A673 (cell line): ENCODE data around the gene NABP1. TPM values are rescaled to one million over a fixed set of nuclear protein-coding genes. Genes with fewer than 3 reads are reported as not detected.

Experiments used
- BruUV-seq: library from RNA; stranded (reverse); fragments of 400-500 nt; replicated peaks from 2 replicates; lab custom pipeline; 2021; lab: Mats Ljungman, UMichigan
- CTCF ChIA-PET: fragments of 300-600 bp; sonication (Branson Sonifier 250); formaldehyde crosslinking; loops from one replicate; lab custom pipeline; 2022; ENCODE audit warnings: antibody characterized with exemption; lab: Charles Lee
- POLR2A ChIA-PET: fragments of 300-600 bp; sonication (Branson Sonifier 250); formaldehyde crosslinking; loops from one replicate; lab custom pipeline; 2022; ENCODE audit warnings: antibody characterized with exemption; ENCODE audit not compliant: low non-redundant PET; lab: Charles Lee
- DNase-seq: peaks from one replicate; pipeline ENCODE4 v3.0.0-alpha.2; 2015; ENCODE audit warnings: low spot score
- H3K27ac ChIP-seq: fragments of 200-600 bp; sonication (generic); 2 replicates; pipeline ENCODE4 v1.5.1; 2016; ENCODE audit warnings: mixed run types, low read depth, mild to moderate bottlenecking, mixed read lengths, antibody characterized with exemption, low read length; ENCODE audit not compliant: poor library complexity, severe bottlenecking
- H3K27me3 ChIP-seq: fragments of 200-600 bp; sonication (generic); replicated peaks from 2 replicates; pipeline ENCODE4 v1.6.1; 2017; ENCODE audit warnings: mixed run types, low read depth, mild to moderate bottlenecking, mixed read lengths, antibody characterized with exemption, low read length; ENCODE audit not compliant: insufficient read depth, poor library complexity
- H3K36me3 ChIP-seq: fragments of 200-600 bp; sonication (generic); 2 replicates; pipeline ENCODE4 v1.6.1; 2016; ENCODE audit warnings: mixed run types, mild to moderate bottlenecking, mixed read lengths, antibody characterized with exemption, low read length; ENCODE audit not compliant: insufficient read depth, poor library complexity, severe bottlenecking
- H3K4me1 ChIP-seq: fragments of 200-600 bp; sonication (generic); 2 replicates; pipeline ENCODE4 v1.6.1; 2017; ENCODE audit warnings: mixed run types, mild to moderate bottlenecking, mixed read lengths, antibody characterized with exemption, low read length; ENCODE audit not compliant: insufficient read depth, poor library complexity, severe bottlenecking
- H3K4me3 ChIP-seq: fragments of 200-600 bp; sonication (generic); 2 replicates; pipeline ENCODE4 v1.5.1; 2016; ENCODE audit warnings: low read depth, mixed run types, mild to moderate bottlenecking, mixed read lengths, low read length; ENCODE audit not compliant: poor library complexity, severe bottlenecking
- H3K9me3 ChIP-seq: fragments of 200-600 bp; sonication (generic); 2 replicates; pipeline ENCODE4 v1.6.1; 2016; ENCODE audit warnings: mixed run types, low read depth, mild to moderate bottlenecking, mixed read lengths, antibody characterized with exemption, low read length; ENCODE audit not compliant: poor library complexity, severe bottlenecking
- EZH2 ChIP-seq: fragments of 200-600 bp; sonication (generic); IDR thresholded peaks from 2 replicates; pipeline ENCODE4 v1.6.1; 2017; ENCODE audit warnings: borderline replicate concordance, low read depth, mild to moderate bottlenecking, mixed read lengths, antibody characterized with exemption, low read length; ENCODE audit not compliant: poor library complexity, severe bottlenecking
- intact Hi-C: fragments of 100-400 bp; cut with micrococcal nuclease; formaldehyde crosslinking; loops from one replicate; pipeline ENCODE4 v1.10.0; 2022; ENCODE audit not compliant: unreplicated experiment
- total RNA-seq: library from RNA; stranded (reverse); gene quantifications from 2 replicates; pipeline ENCODE4 v1.2.3, GENCODE V29; 2021
- TF ChIP-seq, protein P1 (sequence below): fragments of 300-800, 200-600 bp; sonication (generic); conservative IDR thresholded peaks from 2 replicates; pipeline ENCODE4 v1.5.1; 2017; ENCODE audit warnings: low read depth, mild to moderate bottlenecking, antibody characterized with exemption, low read length, moderate library complexity, mixed read lengths

The NABP1 gene
- total RNA-seq, 1 experiment from 2014 or later, result 38.4 TPM

DNA sequence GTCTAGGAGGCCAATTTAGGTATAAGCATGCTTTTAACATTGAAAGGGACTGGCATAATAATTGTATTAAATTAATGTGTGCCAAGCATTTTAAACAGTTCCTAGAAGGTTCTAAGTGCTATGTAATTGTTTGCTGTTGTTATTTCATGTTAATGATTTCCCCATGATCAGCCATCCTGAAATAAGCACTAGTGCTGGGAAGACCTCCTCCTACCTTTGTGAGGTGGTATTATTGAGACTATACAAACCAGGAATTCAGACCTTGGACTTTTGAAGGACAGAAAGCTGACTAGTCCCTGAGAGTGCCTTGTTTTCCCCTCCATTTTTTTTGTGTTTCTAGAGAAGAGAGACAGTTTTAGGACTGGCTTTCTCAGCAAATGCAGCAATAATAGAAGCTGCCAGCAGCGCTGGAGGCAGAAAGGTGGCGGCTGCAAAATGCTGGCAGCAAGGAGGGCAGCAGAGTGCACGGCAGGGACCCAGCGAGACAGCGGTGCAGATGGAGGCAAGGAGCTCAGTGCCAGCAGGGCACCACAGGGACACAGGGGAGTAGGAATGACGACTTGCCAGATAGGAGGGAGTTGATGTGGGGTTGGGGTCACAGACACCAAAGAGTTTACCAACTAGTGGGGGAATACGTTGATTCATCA lies 25.3 kb downstream of the NABP1 start:
- no peaks in the 10 kb centered on the region for H3K27me3 ChIP-seq
- H3K36me3 ChIP-seq, result no peaks in the 10 kb centered on the region
- no peak for TF ChIP-seq EZH2
- TF ChIP-seq, protein P1, sequence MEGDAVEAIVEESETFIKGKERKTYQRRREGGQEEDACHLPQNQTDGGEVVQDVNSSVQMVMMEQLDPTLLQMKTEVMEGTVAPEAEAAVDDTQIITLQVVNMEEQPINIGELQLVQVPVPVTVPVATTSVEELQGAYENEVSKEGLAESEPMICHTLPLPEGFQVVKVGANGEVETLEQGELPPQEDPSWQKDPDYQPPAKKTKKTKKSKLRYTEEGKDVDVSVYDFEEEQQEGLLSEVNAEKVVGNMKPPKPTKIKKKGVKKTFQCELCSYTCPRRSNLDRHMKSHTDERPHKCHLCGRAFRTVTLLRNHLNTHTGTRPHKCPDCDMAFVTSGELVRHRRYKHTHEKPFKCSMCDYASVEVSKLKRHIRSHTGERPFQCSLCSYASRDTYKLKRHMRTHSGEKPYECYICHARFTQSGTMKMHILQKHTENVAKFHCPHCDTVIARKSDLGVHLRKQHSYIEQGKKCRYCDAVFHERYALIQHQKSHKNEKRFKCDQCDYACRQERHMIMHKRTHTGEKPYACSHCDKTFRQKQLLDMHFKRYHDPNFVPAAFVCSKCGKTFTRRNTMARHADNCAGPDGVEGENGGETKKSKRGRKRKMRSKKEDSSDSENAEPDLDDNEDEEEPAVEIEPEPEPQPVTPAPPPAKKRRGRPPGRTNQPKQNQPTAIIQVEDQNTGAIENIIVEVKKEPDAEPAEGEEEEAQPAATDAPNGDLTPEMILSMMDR, result no peak
- no peaks in the 10 kb centered on the region for H3K9me3 ChIP-seq
- DNase-seq, result no peak
- H3K4me1 ChIP-seq, result peaks cover 22% of the 10 kb centered on the region
- H3K4me3 ChIP-seq, result no peak overlapping the region
- BruUV-seq, result no TSS peak
- intact Hi-C loops, result no loop called here
- ChIA-PET CTCF (no interaction called here), POLR2A (no interaction called here)
- no peak overlapping the region for H3K27ac ChIP-seq

DNA sequence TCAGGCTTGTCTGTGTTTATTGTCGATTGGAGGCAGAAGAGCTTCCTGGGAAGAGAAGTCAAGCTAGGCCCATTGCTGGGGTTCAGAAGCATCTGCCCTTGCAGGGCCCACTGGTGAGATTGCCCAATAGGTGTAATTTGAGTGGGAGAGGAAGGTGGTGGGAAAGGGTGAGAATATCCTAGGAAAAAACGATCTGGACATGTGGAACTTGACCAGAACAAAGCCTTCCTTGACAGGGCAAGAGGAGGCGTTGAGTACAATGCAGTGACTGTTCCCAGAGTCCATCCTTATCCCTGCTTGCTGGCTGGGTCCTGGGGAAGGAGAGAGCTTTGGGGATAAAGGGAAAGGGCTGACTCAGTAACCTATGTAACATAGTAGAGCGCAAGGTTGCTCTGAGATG lies 27.1 kb downstream of the NABP1 start:
- intact Hi-C loops, result no loop called here
- CTCF ChIA-PET, result no interaction called here
- TF ChIP-seq, protein P1, result no peak
- TF ChIP-seq EZH2, result no peak

DNA sequence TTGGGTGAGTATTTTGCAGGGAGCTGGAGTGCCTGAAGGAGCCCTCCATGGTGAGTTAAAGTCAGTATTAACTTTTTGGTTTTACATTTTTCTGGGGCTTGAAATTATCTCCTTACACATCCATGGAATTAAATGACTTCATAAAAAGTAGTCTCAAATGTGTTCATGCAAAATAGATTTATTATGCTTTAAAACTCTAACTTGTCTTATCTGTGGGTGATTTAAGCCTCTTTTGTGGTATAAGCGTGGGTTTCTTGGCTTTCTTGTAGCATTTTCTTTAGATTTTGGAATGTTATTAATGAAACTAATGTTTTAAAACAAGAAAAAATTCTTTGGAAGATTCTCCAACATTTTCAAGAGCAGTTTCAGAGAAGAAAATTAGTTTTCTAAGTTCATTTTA lies 27.8 kb downstream of the NABP1 start:
- no TSS peak for BruUV-seq
- intact Hi-C loops, result no loop called here
- POLR2A ChIA-PET, result no interaction called here
- CTCF ChIA-PET, result no interaction called here
- Histone ChIP-seq H3K27ac (no peak overlapping the region), H3K27me3 (no peaks in the 10 kb centered on the region), H3K4me3 (no peak overlapping the region), H3K9me3 (no peaks in the 10 kb centered on the region), H3K36me3 (no peaks in the 10 kb centered on the region), H3K4me1 (peaks cover 22% of the 10 kb centered on the region)
- no peak for DNase-seq
- no peak for TF ChIP-seq EZH2
- TF ChIP-seq, protein P1, result no peak

More for the DNA sequence above, 27.1 kb downstream of the NABP1 start:
- Histone ChIP-seq H3K4me3 (no peak overlapping the region), H3K4me1 (peaks cover 22% of the 10 kb centered on the region), H3K36me3 (no peaks in the 10 kb centered on the region), H3K9me3 (no peaks in the 10 kb centered on the region), H3K27me3 (no peaks in the 10 kb centered on the region), H3K27ac (no peak overlapping the region)
- POLR2A ChIA-PET, result no interaction called here
- DNase-seq, result no peak
- no TSS peak for BruUV-seq
